IPS-11a (cell line): Measurements from ENCODE around the gene SMU1.
"Not testable (repeated sequence)": the region's sequence is repeated elsewhere in the genome, so short reads cannot be mapped to it uniquely, and the experiment has no call there.

Experiments
- H3K4me3 ChIP-seq: one replicate; pipeline ENCODE4 v1.5.1; 2013; ENCODE audit warnings: low read depth, low read length, control low read depth

SMU1 gene

DNA sequence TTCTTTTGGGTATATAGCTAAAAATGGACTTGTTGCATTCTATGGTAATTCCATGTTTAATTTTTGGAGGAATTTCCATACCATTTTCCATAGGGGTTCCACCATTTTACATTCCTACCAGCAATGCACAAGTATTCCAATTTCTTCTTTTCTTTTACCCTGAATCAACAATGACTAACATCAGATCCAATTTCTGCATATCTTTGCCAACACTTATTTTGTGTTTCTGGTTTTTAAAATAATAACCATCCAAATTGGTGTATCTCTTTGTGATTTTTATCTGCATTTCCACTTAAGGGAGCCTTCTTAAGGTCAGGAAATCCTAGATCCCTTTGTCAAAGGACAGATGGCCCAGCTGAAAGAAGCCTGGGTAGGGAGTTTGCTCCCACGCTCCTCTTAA lies 29.5 kb upstream of the SMU1 start:
- H3K4me3 ChIP-seq: no peak overlapping the region

DNA sequence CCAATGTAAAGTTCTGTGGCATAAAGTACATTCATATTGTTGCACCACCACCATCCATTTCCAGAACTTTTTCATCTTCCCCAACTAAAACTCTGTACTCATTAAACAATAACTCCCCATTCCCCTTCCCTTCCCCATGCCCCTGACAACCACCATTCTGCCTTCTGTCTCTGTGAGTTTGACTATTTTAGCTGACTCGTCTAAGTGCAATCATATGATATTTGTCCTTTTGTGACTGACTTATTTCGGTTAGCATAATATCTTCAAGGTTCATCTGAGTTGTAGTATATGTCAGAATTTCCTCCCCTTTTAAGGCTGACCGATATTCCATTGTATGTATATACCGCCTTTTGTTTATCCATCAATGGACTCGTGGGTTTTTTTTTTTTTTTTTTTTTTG lies 29.0 kb upstream of the SMU1 start:
- H3K4me3 ChIP-seq: no peak overlapping the region

DNA sequence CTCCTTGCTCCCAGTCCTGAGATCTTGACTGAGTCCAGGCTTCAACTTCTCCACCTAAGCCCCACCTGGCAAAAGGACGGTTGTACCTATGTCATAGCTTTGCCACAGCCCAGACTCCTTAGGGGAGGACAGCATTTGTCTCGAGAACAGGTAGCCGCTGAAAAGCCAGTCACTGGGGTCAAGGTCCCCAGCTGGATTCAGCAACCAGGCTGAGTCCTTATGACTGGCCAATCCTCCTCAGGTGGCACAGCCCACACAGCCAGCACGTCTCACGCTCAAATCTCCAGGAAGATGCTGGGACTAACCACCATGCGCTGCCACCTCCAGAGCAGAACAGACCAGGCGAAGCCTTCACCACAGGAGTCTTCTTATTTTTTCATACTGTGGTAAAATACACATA lies 27.9 kb upstream of the SMU1 start:
- H3K4me3 ChIP-seq: no peak overlapping the region

DNA sequence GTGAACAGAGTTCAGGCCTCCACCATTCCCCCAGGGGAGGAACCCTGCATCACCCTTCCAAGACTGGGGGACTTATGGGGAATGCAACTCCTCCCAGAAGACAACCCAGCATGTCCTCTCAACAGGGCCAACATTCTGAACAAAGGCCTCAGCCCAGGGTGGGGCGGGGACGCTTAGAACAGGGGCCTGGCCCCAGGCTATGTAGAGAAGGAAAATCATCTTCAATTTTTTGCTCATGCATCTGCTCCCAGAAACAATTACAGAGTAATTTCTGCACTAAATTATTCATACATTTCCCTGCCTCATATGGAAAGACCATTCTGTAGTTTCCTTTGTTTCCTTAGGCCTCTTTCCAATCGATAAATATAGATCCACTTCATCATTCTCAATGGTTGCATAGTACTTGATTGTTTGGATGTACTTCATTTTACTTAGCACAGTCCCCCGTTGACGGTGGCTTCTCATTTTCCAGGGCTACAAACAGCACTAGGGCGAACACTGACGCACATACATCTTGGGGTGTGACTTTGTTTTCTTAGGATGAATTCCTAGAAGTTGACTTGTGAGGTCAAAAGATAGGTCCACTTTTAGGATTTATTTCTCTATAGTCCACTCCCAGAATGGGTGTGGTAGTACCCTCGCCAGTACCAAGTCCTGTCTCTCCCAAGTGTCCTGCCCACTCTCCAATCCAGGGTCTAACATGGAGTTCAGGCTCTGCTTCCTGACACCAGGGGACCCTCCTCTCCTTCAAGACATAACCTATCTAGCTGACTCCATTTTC lies 27.2 kb upstream of the SMU1 start:
- H3K4me3 ChIP-seq: no peak overlapping the region

DNA sequence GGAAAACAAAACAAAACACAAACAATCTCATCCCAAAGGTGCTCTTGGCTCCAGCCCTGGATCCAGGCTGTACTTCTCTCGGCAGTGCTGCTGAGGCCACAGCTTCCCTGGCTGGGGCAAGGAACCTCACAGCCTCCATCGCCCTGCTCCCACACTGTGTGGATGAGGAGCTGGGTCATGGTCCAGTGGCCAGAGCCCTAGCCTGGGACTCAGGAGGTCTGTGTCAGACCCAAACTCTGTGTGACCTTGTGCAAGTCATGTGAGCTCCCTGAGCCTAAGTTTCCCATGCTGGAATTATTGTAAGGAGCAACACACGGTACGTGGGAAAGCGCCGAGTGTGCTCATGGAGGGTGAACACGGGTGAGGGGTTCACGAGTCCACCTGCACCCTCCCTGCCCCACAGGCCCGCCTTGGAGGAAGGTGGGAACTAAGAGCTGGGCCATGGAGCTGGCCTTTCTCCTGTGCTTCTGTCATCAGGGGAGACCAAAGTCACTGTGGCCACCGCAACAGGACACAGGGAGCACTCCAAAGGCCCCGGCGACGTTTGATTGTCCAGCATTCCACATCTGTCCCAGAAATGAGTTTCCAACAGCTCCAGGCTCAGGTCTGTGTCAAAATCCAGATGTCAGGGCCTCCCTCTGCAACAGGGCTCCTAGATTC lies 26.2 kb upstream of the SMU1 start:
- H3K4me3 ChIP-seq: no peak overlapping the region

DNA sequence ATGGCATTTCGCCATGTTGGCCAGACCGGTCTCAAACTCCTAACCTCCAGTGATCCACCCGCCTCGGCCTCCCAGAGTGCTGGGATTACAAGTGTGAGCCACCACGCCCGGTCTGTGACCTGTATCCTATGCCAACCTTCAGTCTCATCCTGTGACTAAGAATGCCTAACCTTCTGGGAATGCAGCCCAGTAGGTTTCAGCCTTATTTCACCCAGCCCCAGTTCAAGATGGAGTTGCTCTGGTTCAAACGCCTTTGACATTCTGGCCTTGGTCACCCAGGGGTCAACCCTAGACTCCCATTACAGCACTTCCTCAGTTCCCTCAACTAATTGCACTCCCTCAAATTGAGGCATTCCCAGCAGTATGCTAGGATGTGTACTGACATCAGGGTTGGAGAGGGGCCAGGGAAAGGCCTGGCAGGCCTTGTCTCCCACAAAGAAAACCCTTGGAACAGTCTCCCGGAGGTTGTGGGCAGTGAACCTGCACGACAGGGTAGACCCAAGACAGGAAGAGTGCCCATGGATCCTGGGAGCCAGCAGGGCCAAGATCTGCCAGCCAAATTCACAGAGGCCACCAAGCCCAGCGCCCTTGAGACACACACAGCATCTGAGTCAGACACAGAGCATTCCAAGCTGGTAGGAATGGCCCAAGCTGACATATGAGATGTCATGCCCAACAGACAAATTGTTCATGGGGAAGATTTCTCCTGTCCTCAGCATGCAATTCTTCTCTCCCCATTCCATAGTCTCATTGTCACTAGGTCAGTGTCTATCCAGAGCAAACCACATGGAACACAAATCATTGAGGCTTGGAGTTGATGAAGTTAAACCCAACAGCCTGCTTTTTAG lies 24.9 kb upstream of the SMU1 start:
- no peak overlapping the region for H3K4me3 ChIP-seq

DNA sequence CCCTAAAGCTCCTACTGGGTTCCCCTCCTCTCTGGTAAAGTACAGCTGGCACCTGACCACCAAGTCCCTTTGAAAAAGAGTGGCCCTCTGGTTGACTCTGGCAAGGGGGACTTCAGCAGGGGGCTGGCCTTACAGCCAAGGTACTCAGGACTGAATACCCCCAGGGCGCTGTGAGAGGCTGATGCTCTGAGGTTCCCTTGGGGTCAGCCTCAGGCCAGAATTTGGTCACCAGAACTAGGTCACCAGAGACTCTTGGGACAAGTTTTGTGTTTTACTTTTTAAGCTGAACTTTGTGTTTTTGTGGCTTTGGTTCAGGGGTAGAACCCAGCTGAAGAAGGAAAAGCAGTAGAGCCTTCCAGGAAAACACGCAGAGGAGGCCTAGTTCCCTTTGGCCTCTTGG lies 23.3 kb upstream of the SMU1 start:
- H3K4me3 ChIP-seq: no peak overlapping the region

DNA sequence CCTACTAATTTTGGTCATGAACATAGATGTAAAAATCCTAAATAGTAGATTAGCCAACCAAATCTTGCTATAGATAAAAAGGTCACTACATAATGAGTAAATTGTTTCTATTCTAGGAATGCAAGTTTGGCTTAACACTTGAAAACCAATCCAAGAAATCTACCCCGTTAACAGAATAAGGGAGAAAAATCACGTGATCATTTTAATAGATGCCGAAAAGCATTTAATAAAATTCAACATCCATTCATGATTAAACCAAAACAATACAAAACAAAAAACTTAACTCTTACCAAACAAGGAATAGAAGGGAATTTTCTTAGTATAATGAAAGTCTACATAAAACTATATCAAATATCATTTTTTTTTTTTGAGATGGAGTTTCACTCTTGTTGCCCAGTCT lies 20.7 kb upstream of the SMU1 start:
- H3K4me3 ChIP-seq: no peak overlapping the region

DNA sequence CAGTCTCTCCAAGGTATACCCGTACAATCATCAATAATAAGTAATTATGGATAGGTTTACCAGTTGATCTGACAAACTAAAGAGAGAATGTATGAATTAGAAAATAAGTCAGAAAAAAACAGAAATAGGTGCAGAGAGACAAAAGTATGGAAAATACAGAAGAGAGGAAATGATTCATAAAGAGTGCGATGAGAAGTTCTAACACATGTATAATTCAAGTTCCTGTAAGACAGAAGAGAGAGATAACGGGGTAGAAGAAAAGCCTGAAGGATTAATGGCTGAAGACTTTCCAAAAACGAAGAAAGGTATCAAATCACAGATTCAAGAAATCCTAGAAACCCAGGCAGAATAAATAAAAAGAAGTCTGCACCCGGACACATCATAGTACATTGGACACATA lies 16.2 kb upstream of the SMU1 start:
- H3K4me3 ChIP-seq: no peak overlapping the region

DNA sequence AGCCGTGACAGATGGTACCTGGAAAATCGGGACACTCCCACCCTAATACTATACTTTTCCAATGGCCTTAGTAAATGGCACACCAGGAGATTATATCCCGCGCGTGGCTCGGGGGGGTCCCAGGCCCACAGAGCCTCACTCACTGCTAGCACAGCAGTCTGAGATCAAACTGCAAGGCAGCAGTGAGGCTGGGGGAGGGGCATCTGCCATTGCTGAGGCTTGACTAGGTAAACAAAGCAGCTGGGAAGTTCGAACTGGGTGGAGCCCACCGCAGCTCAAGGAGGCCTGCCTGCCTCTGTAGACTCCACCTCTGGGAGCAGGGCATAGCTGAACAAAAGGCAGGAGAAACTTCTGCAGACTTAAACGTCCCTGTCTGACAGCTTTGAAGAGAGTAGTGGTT lies 9.2 kb upstream of the SMU1 start:
- H3K4me3 ChIP-seq: not testable (repeated sequence)

DNA sequence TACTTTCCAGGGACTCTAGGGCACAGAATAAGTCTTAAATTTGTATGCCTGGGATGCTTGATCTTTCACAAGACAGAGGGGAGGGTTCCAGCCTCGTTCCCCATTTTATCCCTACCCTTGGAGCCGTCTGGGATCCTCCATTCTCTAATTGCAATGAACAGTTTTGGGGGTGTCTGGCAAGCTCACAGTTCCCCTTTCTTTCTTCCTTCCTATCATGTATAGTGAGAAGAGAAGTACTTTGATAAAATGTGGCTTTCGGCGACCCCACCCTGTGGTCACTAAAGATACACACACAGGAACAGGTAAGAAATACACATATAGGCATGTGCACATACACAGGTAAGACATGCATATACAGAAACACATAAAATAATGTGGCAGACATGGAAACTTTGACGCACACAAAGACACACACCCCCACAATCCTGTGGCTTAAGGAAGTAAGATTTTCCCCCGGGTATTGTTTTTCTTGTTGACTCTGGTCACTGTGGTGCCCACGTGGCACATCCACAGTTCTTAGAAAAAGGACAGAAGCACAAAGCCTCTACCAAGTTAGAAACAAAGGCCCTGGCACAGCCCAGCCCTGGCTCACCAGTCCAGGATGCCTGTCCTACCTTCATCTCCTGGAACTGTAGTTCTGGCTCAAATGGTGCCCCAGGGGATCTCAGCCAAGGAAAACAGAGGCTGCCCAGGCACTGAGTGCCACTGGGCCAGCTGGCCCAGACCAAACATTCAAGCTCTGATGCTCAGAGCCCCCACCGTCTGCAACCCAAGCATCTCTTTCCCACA lies 6.3 kb upstream of the SMU1 start:
- no peak overlapping the region for H3K4me3 ChIP-seq

DNA sequence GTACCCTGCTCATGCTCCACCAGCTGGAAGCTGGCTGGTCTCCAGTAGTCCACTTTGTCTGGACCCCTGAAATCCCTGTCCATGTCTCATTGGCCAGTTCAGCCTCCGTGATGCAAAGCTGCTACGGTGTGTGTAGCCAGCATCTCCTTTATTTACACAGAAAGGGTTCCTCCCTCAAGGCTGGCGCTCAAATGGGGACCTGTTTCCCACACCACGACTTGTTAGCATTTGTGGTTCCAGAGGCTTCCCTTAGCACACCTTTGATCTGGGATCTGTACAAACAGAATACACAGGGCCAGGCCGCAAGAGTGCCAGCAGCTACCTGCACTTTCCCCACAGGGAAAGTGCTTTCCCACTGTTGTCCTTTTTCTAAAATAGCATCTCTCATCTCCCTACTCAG lies 5.7 kb upstream of the SMU1 start:
- no peak overlapping the region for H3K4me3 ChIP-seq

DNA sequence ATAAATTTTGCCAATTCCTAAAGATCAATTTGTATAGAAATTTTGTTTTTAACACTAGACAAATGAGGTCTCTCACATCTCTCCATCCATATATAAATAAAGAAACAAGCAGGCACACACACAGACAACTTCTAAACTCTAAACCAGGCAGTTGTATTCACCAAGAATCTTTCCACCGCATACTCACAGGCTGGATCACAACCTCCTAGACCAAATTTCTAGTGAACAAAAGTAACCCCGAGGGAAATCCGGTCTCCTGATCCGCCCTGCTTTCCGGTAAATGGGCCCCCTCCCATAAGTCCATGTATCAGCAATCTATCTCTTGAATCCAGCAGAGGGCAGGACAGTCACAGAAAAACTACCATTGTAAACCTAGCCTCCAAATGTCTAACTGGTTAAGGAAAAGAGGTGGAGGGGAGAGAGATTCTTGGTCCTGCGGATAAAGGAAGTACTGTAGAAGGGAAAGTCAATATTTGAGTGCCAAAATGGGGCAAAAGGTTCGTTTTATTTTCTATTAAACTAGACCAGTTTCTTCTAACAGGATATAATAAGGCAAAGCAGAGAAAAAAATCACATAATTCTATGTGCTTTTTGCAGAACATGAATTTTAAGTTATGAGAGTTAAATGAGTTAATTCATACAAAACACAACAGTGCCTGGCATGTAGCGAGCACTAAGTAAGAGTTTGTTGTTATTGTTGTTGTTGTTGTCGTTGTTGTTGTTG lies 4.8 kb upstream of the SMU1 start:
- H3K4me3 ChIP-seq: no peak overlapping the region

DNA sequence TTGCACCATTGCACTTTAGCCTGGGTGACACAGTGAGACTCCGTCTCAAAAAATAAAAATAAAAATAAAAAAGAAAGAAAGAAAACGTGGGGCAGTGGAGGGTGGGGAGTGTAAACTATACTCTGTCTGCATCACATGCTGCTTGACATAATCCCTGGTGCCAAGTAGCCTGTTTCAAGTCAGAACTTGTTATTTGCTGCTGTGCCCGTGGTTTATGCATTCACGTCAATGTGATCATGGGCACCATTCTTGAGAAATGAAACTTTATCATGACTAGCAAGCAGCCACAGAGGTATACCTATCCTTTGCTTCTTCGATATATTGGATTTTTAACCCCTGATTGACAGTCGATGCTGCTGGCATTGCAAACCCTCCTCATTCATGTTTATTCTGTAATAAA lies 4.1 kb upstream of the SMU1 start:
- no peak overlapping the region for H3K4me3 ChIP-seq

DNA sequence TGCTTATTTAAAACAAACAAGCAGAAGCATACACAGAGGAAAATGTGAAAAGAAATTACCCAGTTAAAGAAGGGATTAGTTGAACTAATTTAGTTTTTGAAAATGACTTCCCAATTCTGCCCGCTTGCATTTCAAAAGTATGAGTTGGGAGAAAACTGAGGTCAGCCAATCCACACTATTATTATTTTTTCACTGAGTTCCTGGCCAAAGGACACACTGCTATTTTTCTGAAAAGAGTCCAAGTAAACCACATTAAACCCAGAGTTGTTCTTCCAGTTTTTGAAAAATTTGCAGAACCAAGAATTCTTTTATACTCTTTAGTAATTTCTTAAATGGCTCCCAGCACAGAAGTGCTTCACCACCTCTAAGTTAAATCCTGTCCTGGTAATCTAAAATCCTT lies 7.5 kb downstream of the SMU1 start:
- no peak overlapping the region for H3K4me3 ChIP-seq

DNA sequence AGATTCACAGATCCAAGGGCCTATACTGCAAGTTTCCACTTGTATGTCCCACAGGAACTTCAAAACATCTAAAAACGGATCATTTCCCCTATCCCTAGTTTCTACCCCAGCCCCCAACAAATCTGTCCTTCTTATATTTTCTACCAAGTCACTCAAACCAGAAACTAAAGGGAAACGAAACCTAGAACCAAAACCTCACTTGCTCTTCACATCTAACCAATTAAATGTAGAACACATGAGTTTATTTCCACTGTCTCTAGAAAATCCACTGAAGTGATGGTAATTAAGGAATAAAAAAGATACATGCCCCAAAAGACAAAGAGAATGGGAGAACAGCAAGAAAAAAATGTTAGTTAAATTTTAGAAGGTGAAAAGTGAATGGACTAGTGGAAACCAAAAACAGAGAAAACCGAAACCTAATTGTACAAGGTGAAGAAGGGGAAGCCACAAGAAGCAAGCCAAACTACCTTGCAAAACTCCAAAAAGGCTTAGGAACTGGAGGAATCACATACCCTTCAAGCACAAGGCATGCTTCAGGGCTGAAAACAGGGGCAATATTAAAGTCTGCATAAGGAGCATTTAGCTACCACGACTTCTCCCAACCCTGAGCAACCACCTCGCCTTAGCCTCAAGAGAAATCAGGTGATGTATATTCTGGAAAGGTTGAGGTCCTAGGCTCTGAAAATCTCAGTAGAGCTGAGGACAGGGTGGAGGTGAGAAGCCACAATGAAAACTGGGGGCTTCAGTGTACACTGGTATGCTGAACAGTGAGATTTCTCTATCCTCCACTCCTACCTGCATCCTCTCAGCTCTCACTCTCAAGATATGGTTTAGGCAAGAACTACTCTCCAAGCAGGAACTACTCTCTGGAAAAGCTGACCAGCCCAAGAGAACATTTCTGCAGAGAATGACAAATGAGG lies 11.1 kb downstream of the SMU1 start:
- no peak overlapping the region for H3K4me3 ChIP-seq

DNA sequence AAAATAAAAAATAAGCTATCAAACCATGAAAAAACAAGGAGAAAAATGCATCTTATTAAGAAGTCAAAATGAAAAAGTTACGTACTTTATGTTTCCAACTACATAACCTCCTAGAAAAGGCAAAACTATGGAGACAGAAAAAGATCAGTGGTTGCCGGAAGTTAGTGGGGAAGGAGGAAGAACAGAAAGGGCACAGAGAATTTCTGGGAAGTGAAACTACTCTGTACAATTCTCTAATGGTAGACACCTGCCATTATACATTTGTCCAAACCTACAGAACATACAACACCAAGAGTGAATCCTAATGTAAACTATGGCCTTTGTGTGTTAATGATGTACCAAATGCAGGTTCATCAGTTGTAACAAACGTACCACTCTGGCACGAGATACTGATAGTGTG lies 25.3 kb downstream of the SMU1 start:
- no peak overlapping the region for H3K4me3 ChIP-seq

DNA sequence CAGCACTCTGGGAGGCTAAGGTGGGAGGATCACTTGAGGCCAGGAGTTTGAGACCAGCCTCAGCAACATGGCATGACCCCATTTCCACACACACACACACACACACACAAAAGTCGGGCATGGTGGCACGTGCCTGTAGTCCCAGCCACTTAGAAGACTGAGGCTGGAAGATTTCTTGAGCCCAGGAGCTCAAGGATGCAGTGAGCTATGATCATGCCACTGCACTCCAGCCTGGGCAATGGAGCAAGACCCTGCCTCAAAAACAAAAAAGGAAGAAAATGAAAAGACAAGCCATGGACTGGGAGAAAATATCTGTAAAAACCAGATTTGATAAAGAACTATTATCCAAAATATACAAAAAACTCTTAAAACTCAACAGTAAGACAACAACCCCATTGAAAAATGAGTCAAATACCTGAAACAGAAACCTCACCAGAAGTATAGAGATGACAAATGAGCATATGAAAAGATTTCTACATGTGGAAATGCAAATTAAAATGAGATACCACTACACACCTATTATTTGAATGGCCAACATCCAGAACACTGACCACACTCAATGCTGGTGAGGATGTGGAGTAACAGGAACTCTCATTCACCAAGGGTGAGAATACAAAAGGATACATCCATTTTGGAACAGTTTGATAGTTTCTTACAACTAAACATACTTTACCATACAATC lies 26.7 kb downstream of the SMU1 start:
- H3K4me3 ChIP-seq: no peak overlapping the region

DNA sequence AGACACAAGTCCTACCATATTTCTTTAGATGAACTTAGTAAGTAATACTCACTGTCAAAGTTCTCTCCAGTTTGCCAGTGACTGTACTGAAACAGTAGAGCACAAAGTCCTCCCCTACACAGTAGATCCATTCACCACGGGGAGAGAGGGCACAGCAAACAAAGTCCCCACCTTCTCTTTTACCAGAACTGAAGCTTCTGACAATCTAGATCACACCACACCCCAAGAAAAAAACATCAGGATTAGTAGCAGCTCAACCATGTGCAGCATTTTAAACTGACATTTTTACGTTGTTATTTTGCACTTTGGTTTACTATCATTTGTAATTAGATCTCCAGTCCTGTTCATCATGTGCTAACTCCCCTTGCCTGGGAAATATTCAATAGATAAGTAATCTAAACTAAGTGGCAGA lies 28.4 kb downstream of the SMU1 start:
- H3K4me3 ChIP-seq: no peak overlapping the region
